AG04449 (cell line): Measurements from ENCODE around the gene BLNK.

Experiments used
- CTCF ChIA-PET: fragments of 350-600 bp; formaldehyde crosslinking; extraction: SDS; loops from one replicate; lab custom pipeline; 2021; ENCODE audit warnings: antibody characterized with exemption; lab: Yijun Ruan, JAX
- POLR2A ChIA-PET: fragments of 400-600, 350-600 bp; formaldehyde crosslinking; extraction: SDS; loops from one replicate; lab custom pipeline; 2020; ENCODE audit warnings: antibody characterized with exemption, inconsistent platforms; lab: Yijun Ruan, JAX
- DNase-seq: peaks from one replicate; pipeline ENCODE4 v3.0.0-alpha.2; 2010; ENCODE audit warnings: low read depth, low spot score
- H3K4me3 ChIP-seq: 2 replicates; pipeline ENCODE4 v1.5.1; 2011; ENCODE audit warnings: low read depth, mild to moderate bottlenecking, control low read depth, low read length
- CTCF ChIP-seq: IDR thresholded peaks from one replicate; pipeline ENCODE4 v1.5.1; 2011; ENCODE audit warnings: mild to moderate bottlenecking, moderate library complexity, low read length, control low read depth, inconsistent platforms; ENCODE audit not compliant: insufficient read depth; ENCODE audit errors: missing control alignments

The BLNK gene

GRCh38 chr10:96301616-96302015 lies 30.2 kb upstream of the BLNK start:
- H3K4me3 ChIP-seq: no peak overlapping the region
- CTCF ChIA-PET: interaction anchor here (1.6 kb wide), 1 partner anchor 285 kb away, joined by 4 read pairs; no protein-coding TSS in a partner anchor
- no peak for TF ChIP-seq CTCF
- no peak for DNase-seq
- POLR2A ChIA-PET: no interaction called here

- ChIA-PET POLR2A (no interaction called here), CTCF (interaction anchor here (11.3 kb wide), 1 partner anchor 282 kb away, joined by 204 read pairs; no protein-coding TSS in a partner anchor)
- TF ChIP-seq CTCF: no peak
- no peak overlapping the region for H3K4me3 ChIP-seq
- DNase-seq: no peak
These were observed 28.0 kb upstream of the BLNK start for GRCh38 chr10:96299383-96299782.

GRCh38 chr10:96298362-96298761 lies 27.0 kb upstream of the BLNK start:
- TF ChIP-seq CTCF: no peak
- DNase-seq: no peak
- ChIA-PET CTCF (interaction anchor here (11.3 kb wide), 1 partner anchor 281 kb away, joined by 204 read pairs; no protein-coding TSS in a partner anchor), POLR2A (no interaction called here)
- no peak overlapping the region for H3K4me3 ChIP-seq

- CTCF ChIA-PET: interaction anchor here (0.6 to 11.3 kb wide), 2 partner anchors 27 to 280 kb away, joined by 3 to 204 read pairs; no protein-coding TSS in a partner anchor
- POLR2A ChIA-PET: no interaction called here
- no peak overlapping the region for H3K4me3 ChIP-seq
These were observed 26.1 kb upstream of the BLNK start for GRCh38 chr10:96297486-96297885.

GRCh38 chr10:96295475-96295874 lies 24.1 kb upstream of the BLNK start:
- H3K4me3 ChIP-seq: no peak overlapping the region
- ChIA-PET POLR2A (interaction anchor here (0.7 kb wide), 1 partner anchor 18 kb away, joined by 3 read pairs; no protein-coding TSS in a partner anchor), CTCF (interaction anchor here (0.8 to 11.3 kb wide), 6 partner anchors 14 to 278 kb away, joined by 4 to 204 read pairs (median 5); no protein-coding TSS in a partner anchor)
- no peak for TF ChIP-seq CTCF
- DNase-seq: no peak

More at GRCh38 chr10:96297486-96297885, 26.1 kb upstream of the BLNK start:
- no peak for DNase-seq
- TF ChIP-seq CTCF: no peak

GRCh38 chr10:96292971-96293920 lies 21.9 kb upstream of the BLNK start:
- H3K4me3 ChIP-seq: no peak overlapping the region
- peak; percentile 9 for DNase-seq
- POLR2A ChIA-PET: no interaction called here

More at GRCh38 chr10:96292971-96293920, 21.9 kb upstream of the BLNK start:
- CTCF ChIA-PET: interaction anchor here (0.6 to 11.3 kb wide), 13 partner anchors 15 to 386 kb away, joined by 3 to 204 read pairs (median 4); partner anchors contain the start of gene CC2D2B
- peak; percentile 13 for TF ChIP-seq CTCF
